Tibial nerve (tissue), 4 donors: ENCODE measurements around the gene MTMR11. TPM values are rescaled to one million over a fixed set of nuclear protein-coding genes. Genes with fewer than 3 reads are reported as not detected.
A peak's percentile ranks its signal among the peaks of the same experiment; 100 is the strongest.

Experiments used
- DNase-seq, 2 donors: peaks; one replicate each; pipeline ENCODE4 v3.0.0-alpha.2; 2019; ENCODE audit warnings: low spot score in 2 of 2
- H3K27ac ChIP-seq, 4 donors: fragments of 200-600 bp; sonication (generic) in 3 of 4; one replicate each; pipeline ENCODE4 v1.5.1; 2017 to 2019; ENCODE audit warnings: mild to moderate bottlenecking in 1 of 4
- H3K27me3 ChIP-seq, 2 donors: fragments of 200-600 bp; sonication (generic) in 1 of 2; one replicate each; pipeline versions ENCODE4 v1.5.1 to v1.6.0; 2017 to 2019
- H3K36me3 ChIP-seq, 3 donors: fragments of 200-600 bp; sonication (generic); one replicate each; pipeline ENCODE4 v1.5.1; 2018 to 2019
- H3K4me1 ChIP-seq, 4 donors: fragments of 200-600 bp; sonication (generic) in 3 of 4; one replicate each; pipeline ENCODE4 v1.5.1; 2017 to 2019
- H3K4me3 ChIP-seq, 4 donors: fragments of 200-600 bp; sonication (generic) in 3 of 4; one replicate each; pipeline ENCODE4 v1.5.1; 2017 to 2019; ENCODE audit warnings: mild to moderate bottlenecking in 1 of 4, moderate library complexity in 1 of 4
- H3K9me3 ChIP-seq, 4 donors: fragments of 200-600 bp; sonication (generic) in 3 of 4; one replicate each; pipeline ENCODE4 v1.5.1; 2017 to 2019
- CTCF ChIP-seq, 5 experiments: fragments of 200-600 bp in 3 of 5; fragments of 450-650 bp in 2 of 5; sonication (generic) in 3 of 5; IDR thresholded peaks; one replicate each; pipeline ENCODE4 v1.5.1; 2016 to 2019; ENCODE audit warnings: antibody characterized with exemption in 5 of 5, mild to moderate bottlenecking in 3 of 5, moderate library complexity in 2 of 5
- EP300 ChIP-seq, 2 donors: sonication (generic); formaldehyde crosslinking; IDR thresholded peaks; one replicate each; pipeline ENCODE4 v1.6.1; 2017; ENCODE audit warnings: antibody characterized with exemption in 2 of 2, mild to moderate bottlenecking in 1 of 2
- POLR2A ChIP-seq, 2 donors: fragments of 450-650 bp; IDR thresholded peaks; one replicate each; pipeline ENCODE4 v1.6.1; 2017; ENCODE audit warnings: antibody characterized with exemption in 2 of 2, mild to moderate bottlenecking in 2 of 2, moderate library complexity in 2 of 2
- WGBS, 2 donors: methylation state at CpG; one replicate each; pipeline ENCODE4 v1.1.5; 2018; 5-methylcytosine and 5-hydroxymethylcytosine counted together
- total RNA-seq, 4 donors: library from RNA; depleted of rRNA; stranded (reverse); fragments of >200 nt; gene quantifications; one replicate each; pipeline ENCODE4 v1.1.0, GENCODE V29; 2016

MTMR11 gene
- total RNA-seq, 4 donors from 2014 or later = 10.3 to 21.4 (median 13.6) TPM

- H3K27ac ChIP-seq = peak overlapping the region; percentile 48 to 91 (median 75)
- 10% methylated on average over 8 of the region's 8 CpGs for WGBS, 2 donors
- no peaks in the 10 kb centered on the region for H3K27me3 ChIP-seq
- no peaks in the 10 kb centered on the region for H3K9me3 ChIP-seq
- peaks cover 0 to 56% (median 25%) of the 10 kb centered on the region in 4 donors for H3K4me1 ChIP-seq
- DNase-seq = no peak
- H3K4me3 ChIP-seq = peak overlapping the region; percentile 36 to 62 (median 55)
- H3K36me3 ChIP-seq = peaks cover 0 to 18% (median 0%) of the 10 kb centered on the region in 3 donors
- TF ChIP-seq CTCF (IDR thresholded peaks at IDR 0.05) (no peak), POLR2A (IDR thresholded peaks at IDR 0.05) (no peak), EP300 (IDR thresholded peaks at IDR 0.05) (no peak)
Measured at GRCh38 chr1:149936992-149937705, 470 bp upstream of the MTMR11 start.

- TF ChIP-seq CTCF (IDR thresholded peaks at IDR 0.05) (no peak), EP300 (IDR thresholded peaks at IDR 0.05) (peak in 1 of 2 donors; percentile 28), POLR2A (IDR thresholded peaks at IDR 0.05) (no peak)
- no peak overlapping the region for H3K4me3 ChIP-seq
- H3K27me3 ChIP-seq = no peaks in the 10 kb centered on the region
- WGBS, 2 donors = 70 to 92% methylated on average over 2 of the region's 2 CpGs
- H3K27ac ChIP-seq = peak overlapping the region in 1 of 4 donors; percentile 83
- DNase-seq = peak in 1 of 2 donors; percentile 14
- H3K36me3 ChIP-seq = peaks cover 0 to 45% (median 0%) of the 10 kb centered on the region in 3 donors
- H3K4me1 ChIP-seq = peaks cover 0 to 47% (median 20%) of the 10 kb centered on the region in 4 donors
- no peaks in the 10 kb centered on the region for H3K9me3 ChIP-seq
Measured at GRCh38 chr1:149934356-149934755, 2.3 kb downstream of the MTMR11 start.

- DNase-seq = no peak
- TF ChIP-seq EP300 (IDR thresholded peaks at IDR 0.05) = no peak
- no peak for TF ChIP-seq POLR2A (IDR thresholded peaks at IDR 0.05)
- TF ChIP-seq CTCF (IDR thresholded peaks at IDR 0.05) = no peak
- no peak overlapping the region for H3K4me3 ChIP-seq
- H3K36me3 ChIP-seq = peaks cover 0 to 49% (median 0%) of the 10 kb centered on the region in 3 donors
- 94 to 98% methylated on average over 4 of the region's 4 CpGs for whole genome bisulfite sequencing, 2 donors
- peak overlapping the region in 1 of 4 donors; percentile 10 for H3K27ac ChIP-seq
- H3K27me3 ChIP-seq = no peaks in the 10 kb centered on the region
- peaks cover 0 to 43% (median 18%) of the 10 kb centered on the region in 4 donors for H3K4me1 ChIP-seq
- no peaks in the 10 kb centered on the region for H3K9me3 ChIP-seq
Measured at GRCh38 chr1:149933208-149933607, 3.5 kb downstream of the MTMR11 start.

- H3K9me3 ChIP-seq = no peaks in the 10 kb centered on the region
- DNase-seq = no peak
- H3K4me1 ChIP-seq = peaks cover 0 to 37% (median 12%) of the 10 kb centered on the region in 4 donors
- no peaks in the 10 kb centered on the region for H3K27me3 ChIP-seq
- no peak for TF ChIP-seq POLR2A (IDR thresholded peaks at IDR 0.05)
- TF ChIP-seq CTCF (IDR thresholded peaks at IDR 0.05) = no peak
- no peak for TF ChIP-seq EP300 (IDR thresholded peaks at IDR 0.05)
- H3K36me3 ChIP-seq = peaks cover 0 to 49% (median 0%) of the 10 kb centered on the region in 3 donors
- WGBS, 2 donors = 92 to 93% methylated on average over 8 of the region's 8 CpGs
- no peak overlapping the region for H3K4me3 ChIP-seq
- H3K27ac ChIP-seq = no peak overlapping the region
Measured at GRCh38 chr1:149932474-149932873, 4.2 kb downstream of the MTMR11 start.

GRCh38 chr1:149931212-149931790 is 5.4 kb downstream of the MTMR11 start:
- Histone ChIP-seq H3K4me3 (no peak overlapping the region), H3K27me3 (no peaks in the 10 kb centered on the region), H3K27ac (no peak overlapping the region), H3K4me1 (peaks cover 0 to 34% (median 16%) of the 10 kb centered on the region in 4 donors), H3K9me3 (no peaks in the 10 kb centered on the region), H3K36me3 (peaks cover 0 to 52% (median 0%) of the 10 kb centered on the region in 3 donors)
- no peak for DNase-seq
- 79 to 86% methylated on average over 13 of the region's 13 CpGs for WGBS, 2 donors
- TF ChIP-seq CTCF (IDR thresholded peaks at IDR 0.05) (no peak), POLR2A (IDR thresholded peaks at IDR 0.05) (no peak), EP300 (IDR thresholded peaks at IDR 0.05) (no peak)
